Measurements from ENCODE around the gene PLXNA1.

- TF ChIP-seq CTCF (IDR thresholded peaks at IDR 0.05) (no peak), POLR2AphosphoS5 (IDR thresholded peaks at IDR 0.05) (no peak), POLR2A (IDR thresholded peaks at IDR 0.05) (no peak)
Observed at GRCh38 chr3:127028781-127029657, 46.1 kb downstream of the PLXNA1 start.
